LNCAP (cell line): ENCODE results near the gene KDM2B.

Experiments used
- TF ChIP-seq, protein P1 (sequence below): fragments of 450-650 bp; IDR thresholded peaks from 2 replicates; pipeline ENCODE4 v1.5.1; 2017; ENCODE audit warnings: mild to moderate bottlenecking

Gene KDM2B

DNA sequence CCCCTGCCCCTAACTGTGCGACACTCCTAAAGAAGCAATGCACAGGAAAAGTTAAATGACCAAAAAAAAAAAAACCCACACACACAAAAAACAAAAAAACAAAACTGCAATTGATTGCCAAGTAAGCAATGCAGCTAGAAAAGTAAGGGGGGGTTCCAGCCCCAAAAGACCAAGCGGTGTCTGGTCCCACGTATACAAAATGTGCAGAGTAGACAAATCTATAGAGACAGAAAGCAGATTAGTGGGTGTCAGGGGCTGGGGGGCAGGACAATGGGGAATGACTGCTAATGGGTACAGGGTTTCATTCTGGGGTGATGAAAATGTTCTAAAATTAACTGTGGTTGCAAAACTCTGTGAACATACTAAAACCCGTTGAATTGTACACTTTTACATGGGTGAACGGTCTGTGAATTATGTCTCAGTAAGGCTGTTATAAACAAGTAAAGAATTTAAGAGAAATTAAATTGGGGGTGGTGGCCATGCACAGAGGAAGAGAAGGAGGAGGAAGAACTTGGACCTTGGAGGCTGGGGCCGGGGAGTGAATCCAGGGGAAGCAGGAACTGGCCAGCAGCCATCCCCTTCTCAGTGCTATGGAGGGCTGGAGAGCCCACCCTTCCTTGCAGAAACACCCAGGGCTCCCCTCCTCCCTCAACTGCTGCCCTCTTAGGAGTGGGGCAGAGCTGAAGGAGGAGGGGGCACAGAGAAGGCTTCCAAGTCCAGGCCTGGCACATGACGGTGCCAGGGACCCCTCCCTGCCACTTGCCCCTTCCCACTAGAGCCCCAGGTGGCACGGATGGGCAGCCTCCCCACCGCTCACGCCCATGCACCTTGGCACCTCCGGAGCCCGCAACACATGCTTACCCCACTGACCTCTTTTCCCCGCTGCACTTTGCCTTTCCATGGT is 45.4 kb downstream of the KDM2B start:
- TF ChIP-seq, protein P1, sequence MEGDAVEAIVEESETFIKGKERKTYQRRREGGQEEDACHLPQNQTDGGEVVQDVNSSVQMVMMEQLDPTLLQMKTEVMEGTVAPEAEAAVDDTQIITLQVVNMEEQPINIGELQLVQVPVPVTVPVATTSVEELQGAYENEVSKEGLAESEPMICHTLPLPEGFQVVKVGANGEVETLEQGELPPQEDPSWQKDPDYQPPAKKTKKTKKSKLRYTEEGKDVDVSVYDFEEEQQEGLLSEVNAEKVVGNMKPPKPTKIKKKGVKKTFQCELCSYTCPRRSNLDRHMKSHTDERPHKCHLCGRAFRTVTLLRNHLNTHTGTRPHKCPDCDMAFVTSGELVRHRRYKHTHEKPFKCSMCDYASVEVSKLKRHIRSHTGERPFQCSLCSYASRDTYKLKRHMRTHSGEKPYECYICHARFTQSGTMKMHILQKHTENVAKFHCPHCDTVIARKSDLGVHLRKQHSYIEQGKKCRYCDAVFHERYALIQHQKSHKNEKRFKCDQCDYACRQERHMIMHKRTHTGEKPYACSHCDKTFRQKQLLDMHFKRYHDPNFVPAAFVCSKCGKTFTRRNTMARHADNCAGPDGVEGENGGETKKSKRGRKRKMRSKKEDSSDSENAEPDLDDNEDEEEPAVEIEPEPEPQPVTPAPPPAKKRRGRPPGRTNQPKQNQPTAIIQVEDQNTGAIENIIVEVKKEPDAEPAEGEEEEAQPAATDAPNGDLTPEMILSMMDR = no peak

DNA sequence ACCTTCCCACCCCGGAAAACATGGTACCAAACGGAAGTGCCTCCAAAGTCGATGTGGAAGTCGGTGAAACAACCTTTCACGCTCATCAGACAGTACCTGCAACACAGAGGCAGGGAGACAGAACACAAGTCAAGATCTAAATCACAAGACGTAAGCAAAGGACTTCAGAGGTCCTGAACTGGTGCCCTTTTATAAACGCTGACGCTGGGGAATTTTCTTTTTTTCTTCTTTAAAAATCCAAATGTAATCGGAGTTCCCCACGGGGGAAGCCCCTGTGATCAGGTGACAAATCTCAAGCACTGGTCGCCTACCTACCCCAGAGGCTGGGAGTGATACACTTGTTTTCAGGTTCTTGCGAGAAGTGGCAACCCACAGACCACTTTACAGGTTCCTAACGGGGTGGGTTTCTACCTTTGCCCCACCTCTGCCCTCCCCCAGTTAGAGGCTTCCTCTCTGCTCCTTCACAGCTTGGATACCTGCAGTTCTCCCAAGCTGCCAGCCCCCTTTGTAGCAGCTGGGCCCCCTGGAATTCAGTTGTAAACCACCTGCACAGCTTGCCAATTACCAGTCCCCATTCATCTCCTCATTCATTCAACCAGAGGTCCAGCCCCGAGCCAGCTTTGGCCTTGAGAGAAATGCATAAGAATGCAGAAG is 46.2 kb downstream of the KDM2B start:
- TF ChIP-seq, protein P1 = no peak

DNA sequence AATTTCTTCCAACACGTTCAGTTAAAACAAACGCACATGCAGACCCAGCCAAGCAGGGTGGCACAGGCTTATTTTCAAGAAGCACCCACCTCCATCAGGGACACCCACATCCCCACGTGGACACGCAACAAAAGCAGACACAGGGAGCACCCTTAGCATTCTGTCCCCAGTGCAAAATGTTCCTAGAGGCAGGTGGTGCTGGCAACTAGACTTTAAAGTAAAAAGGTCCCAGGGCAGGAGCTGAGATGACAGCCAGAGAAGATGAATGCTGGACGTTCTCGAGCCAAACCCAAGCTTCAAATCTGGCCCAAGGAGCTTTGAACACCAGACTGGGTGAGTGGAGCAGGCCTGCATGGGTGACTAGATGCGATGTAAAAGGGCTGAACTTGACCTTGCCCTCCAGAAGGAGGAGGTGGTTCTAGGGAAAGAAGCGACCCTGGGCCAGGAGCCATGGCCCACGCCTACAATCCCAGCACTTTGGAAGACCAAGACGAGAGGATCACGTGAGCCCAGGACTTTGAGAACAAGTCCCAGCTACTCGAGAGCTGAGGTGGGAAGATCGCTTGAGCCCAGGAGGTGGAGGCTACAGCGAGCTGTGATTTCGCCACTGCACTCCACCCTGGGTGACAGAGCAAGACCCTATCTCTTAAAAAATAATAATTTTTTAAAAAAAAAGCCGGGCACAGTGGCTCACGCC is 47.3 kb downstream of the KDM2B start:
- TF ChIP-seq, protein P1 = no peak

DNA sequence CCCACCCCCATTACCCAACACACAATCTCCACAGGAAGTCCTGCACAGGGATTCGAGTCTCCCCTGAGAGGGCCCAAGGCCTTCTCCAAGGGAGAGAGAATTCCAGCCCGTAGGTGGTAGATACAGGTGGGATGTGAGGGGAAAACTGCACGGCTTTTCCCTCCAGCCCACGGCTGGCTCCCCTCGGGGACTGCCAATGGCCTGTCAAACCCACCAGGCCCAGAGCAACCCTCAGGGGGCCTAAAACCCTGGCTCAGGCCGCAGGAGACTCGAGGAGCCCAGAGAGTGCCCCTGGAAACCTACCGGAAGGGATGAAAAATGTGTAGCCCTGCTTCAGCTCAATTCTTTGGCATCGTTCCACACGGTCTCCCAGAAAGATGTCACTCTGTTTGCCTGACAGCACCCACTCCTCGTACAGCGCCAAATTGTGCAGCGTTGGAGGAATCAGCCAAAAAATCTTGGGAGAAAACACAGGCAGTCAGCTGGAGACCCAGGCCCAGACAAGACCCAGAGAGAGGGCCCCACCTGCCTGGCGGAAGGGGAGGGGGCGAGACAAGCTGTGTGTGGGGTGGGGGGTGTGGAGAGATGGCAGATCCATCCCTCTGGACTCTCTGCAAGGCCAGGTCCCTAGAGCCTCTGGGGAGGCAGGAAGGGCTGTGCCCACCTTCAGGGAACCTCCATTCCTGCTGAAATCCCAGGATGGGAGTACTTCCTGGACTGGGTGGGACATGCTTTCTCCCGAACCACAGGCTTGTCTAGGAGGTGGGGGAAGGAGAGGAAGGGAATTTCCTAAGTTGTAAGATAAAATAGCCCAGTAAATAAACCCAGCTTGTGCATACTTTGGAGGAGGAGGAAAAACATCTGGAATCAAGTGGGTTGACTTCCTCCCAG is 48.1 kb downstream of the KDM2B start:
- TF ChIP-seq, protein P1 = no peak

DNA sequence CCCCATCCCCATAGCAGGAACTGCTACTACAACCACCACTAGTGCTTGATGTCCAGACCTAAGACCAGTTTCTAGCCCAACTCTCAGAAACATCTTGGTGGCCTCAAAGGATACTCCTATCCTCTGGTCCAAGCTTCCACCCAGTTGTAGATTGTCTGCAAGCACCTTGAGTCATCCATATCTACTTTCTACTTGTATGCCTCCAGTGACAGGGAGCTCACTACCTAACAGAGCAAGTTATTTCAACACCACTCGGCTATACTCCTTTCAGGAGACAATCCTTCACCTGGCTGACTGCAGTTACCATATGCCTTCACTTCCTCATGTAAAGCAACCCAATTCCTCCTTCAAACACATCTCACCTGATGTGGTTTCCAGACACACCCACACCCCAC is 49.5 kb downstream of the KDM2B start:
- TF ChIP-seq, protein P1 = no peak

DNA sequence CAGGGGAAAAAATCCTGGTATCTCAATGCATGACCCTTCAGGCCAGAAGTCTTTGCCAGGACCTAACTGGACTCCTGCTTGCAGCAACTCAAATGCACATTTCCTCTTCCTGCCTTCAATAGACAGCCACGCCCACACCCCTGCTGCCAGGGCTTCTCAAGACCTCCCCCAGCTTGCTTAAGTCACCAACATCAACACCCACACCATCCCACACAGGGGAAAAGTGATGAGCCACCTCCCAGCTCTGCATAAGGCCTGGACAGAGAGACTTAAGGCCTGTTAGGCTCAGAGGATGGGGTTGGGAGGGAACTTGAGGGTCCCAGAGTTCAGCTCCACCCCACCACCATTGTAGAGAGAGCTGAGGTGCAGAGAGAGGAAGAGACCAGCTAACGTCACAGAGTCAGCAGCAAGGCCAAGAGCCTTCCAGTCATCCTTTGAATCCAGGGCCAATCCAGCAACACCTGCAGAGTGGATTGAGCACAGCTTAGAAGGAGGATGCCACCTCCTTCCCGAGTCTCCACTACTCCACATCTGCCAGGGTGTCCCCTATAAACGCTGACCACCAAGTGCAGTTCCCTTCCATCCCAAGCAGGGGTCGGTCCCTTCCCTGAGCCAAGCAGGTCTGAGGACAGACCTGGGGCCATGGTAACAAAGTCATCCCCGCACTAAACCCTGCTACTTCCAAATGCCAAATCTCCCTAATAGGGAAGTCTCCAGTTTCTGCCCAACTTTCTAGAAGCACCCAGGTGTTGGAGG is 50.0 kb downstream of the KDM2B start:
- TF ChIP-seq, protein P1 = no peak
